H1 (cell line): ENCODE measurements around the gene PHEX. TPM values are rescaled to one million over a fixed set of nuclear protein-coding genes. Genes with fewer than 3 reads are reported as not detected.

Experiments
- CHD2 ChIP-seq: IDR thresholded peaks from 2 replicates; pipeline ENCODE4 v1.6.1; 2012; ENCODE audit warnings: low read length, improper control_type of control experiment
- POLR2AphosphoS5 ChIP-seq: IDR thresholded peaks from 2 replicates; pipeline ENCODE4 v1.6.1; 2011; ENCODE audit warnings: low read depth, low read length
- TCF12 ChIP-seq: IDR thresholded peaks from 2 replicates; pipeline ENCODE4 v1.6.1; 2011; ENCODE audit warnings: low read depth, mild to moderate bottlenecking, low read length
- ZNF274 ChIP-seq: IDR thresholded peaks from 2 replicates; pipeline ENCODE4 v1.7.0; 2012; ENCODE audit warnings: low read length, borderline replicate concordance; ENCODE audit errors: extremely low read depth
- polyA plus RNA-seq, 7 experiments: library from polyadenylated mRNA; depleted of rRNA in 3 of 7; stranded (reverse) in 5 of 7; unstranded in 2 of 7; fragments of >200 nt in 5 of 7; fragments of 200-250 nt in 2 of 7; gene quantifications; 1 replicate in 5 of 7; 2 replicates in 1 of 7; 4 replicates in 1 of 7; pipeline versions ENCODE4 v1.2.1 to v1.2.3, GENCODE V29; 2011 to 2013; ENCODE audit warnings: missing spikeins in 2 of 7, mixed read lengths in 2 of 7
- total RNA-seq: library from RNA; stranded (reverse); fragmentation: NEBNext Ultra II Directional; extraction: Animal tissue kit (Norgen Biotek cat#: 25700); gene quantifications from 2 replicates; pipeline ENCODE4 v1.2.1, GENCODE V29; 2021

PHEX gene
- total and polyA plus RNA-seq, 2 of the 8 experiments (the other 6 are each of a cell fraction or from before 2014, with no cell fraction given) = 0.03 to 0.11 TPM

DNA sequence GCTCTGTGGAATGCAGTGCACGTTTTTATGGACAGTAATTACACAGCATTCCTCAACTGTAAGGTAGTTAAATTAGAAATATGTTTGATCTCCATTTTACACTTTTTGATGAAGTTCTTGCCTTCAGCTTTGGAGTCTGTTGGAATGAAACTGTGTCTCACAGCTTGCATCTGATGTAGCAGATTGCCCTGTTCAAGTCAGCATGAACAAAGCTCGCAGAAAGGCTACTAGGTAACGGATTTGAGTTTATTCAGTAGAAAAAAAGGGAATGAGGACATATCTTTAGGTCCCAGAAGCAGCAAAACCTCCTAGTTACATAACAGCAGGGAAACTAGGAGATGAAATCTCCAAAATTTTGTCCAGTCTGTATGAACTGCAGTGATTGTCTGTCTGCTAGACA, 216.3 kb downstream of the PHEX start (continued):
- TF ChIP-seq ZNF274 = no peak
- no peak for TF ChIP-seq POLR2AphosphoS5
- no peak for TF ChIP-seq CHD2
- no peak for TF ChIP-seq TCF12
